ENCODE measurements around the gene STX3. TPM values are rescaled to one million over a fixed set of nuclear protein-coding genes. Genes with fewer than 3 reads are reported as not detected.

The STX3 gene
- total and polyA plus RNA-seq, 2 of the 8 experiments (the other 6 are each of a cell fraction or from before 2014, with no cell fraction given): 50.5 to 56.1 TPM

DNA sequence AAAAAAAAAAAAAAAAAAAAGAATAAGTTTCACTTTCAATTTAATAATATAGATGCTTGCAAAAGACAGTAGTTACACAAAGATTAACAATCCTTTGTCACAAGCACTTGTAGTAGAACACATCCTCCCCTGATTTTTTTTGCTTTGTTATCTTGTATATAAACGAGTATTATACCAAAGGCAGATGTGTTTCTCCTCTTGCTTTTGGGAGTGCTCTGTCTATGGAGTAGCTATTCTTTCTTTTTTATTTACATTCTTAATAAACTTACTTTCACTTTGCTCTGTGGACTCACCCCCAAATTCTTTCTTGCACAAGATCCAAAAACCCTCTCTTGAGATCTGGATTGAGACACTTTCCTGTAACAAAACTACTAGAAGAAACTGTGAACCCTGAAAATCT is 58.8 kb downstream of the STX3 start:
- Histone ChIP-seq H3K27me3 (replicated peaks in 1 of 4; ENCODE audit: control insufficient read depth in 3 of 4, extremely low read depth in 1 of 4, insufficient read depth in 3 of 4, low read length in 3 of 4) (no peaks in the 10 kb centered on the region), H2BK120ac (replicated peaks; ENCODE audit: low read depth, low read length) (no peak overlapping the region), H3K36me3 (ENCODE audit: control insufficient read depth in 2 of 4, insufficient read depth in 4 of 4, low read length in 3 of 4) (no peaks in the 10 kb centered on the region), H3K79me2 (ENCODE audit: control insufficient read depth in 1 of 2, insufficient read depth in 2 of 2, low read length in 2 of 2) (peaks cover 0 to 10% of the 10 kb centered on the region in 2 experiments; a peak in 2 of 4 replicates), H3K27ac (ENCODE audit: low read depth, low read length) (no peak overlapping the region), H3K14ac (ENCODE audit: insufficient read length) (no peak overlapping the region), H3K4me3 (ENCODE audit: extremely low read depth in 1 of 4, insufficient read depth in 2 of 4, low read depth in 3 of 4, low read length in 4 of 4) (peak overlapping the region in 1 of 4 experiments; percentile 63; a peak in 2 of 8 replicates), H3K9me3 (ENCODE audit: insufficient read depth in 2 of 2, low read depth in 1 of 2, low read length in 1 of 2) (no peaks in the 10 kb centered on the region), H3K79me1 (ENCODE audit: low read depth, low read length) (0 out of 2 replicates have a peak, but pooled peaks cover 3% of the 10 kb centered on the region), H2AFZ (ENCODE audit: low read length) (no peak overlapping the region), H2BK15ac (ENCODE audit: low read length) (no peak overlapping the region), H2BK20ac (ENCODE audit: low read length) (no peak overlapping the region), H2BK5ac (ENCODE audit: low read depth, low read length) (no peak overlapping the region), H3K56ac (replicated peaks; ENCODE audit: insufficient read length, low read depth, low read length) (no peak overlapping the region), H4K5ac (ENCODE audit: insufficient read length, low read depth, low read length) (peak overlapping the region; percentile 19), H4K8ac (ENCODE audit: extremely low read depth, insufficient read depth, low read length) (no peak overlapping the region), H3K9ac (replicated peaks in 1 of 4; ENCODE audit: extremely low read depth in 1 of 4, low read depth in 3 of 4, low read length in 3 of 4) (no peak overlapping the region), H4K91ac (replicated peaks; ENCODE audit: insufficient read length, low read length) (no peak overlapping the region), H3K23me2 (ENCODE audit: low read depth, low read length) (0 out of 2 replicates have a peak, but pooled peaks cover 4% of the 10 kb centered on the region), H2BK12ac (ENCODE audit: low read depth, low read length) (no peak overlapping the region), H3K4ac (replicated peaks; ENCODE audit: insufficient read length, low read depth, low read length) (no peak overlapping the region), H3K4me2 (ENCODE audit: insufficient read depth in 1 of 2, low read depth in 2 of 2, low read length in 2 of 2) (peak overlapping the region; percentile 61 to 78; a peak in 3 of 4 replicates), H2AK5ac (ENCODE audit: low read depth, low read length) (no peak overlapping the region), H3K18ac (ENCODE audit: extremely low read depth, low read length) (no peak overlapping the region), H3K23ac (ENCODE audit: insufficient read length) (no peak overlapping the region), H4K20me1 (replicated peaks in 1 of 2; ENCODE audit: control insufficient read depth in 1 of 2, insufficient read depth in 2 of 2, low read length in 2 of 2) (no peaks in the 10 kb centered on the region), H3K4me1 (replicated peaks in 1 of 4; ENCODE audit: control insufficient read depth in 3 of 4, insufficient read depth in 4 of 4, low read length in 3 of 4) (peaks cover 6 to 15% (median 9%) of the 10 kb centered on the region in 4 experiments)
- ChIA-PET CTCF (ENCODE audit: partially characterized antibody) (interaction anchor here (0.8 to 2.9 kb wide), 3 partner anchors 11 to 307 kb away, joined by 3 to 14 read pairs (median 3); no protein-coding TSS in a partner anchor), POLR2A (ENCODE audit: partially characterized antibody) (interaction anchor here (0.6 kb wide), 1 partner anchor 642 kb away, joined by 3 read pairs; the partner anchor contains the start of gene DTX4)
- 81% methylated on average over 1 of the region's 1 CpG; no CpG with 5 or more reads in 1 of the 2 experiments for WGBS, 2 experiments (ENCODE audit: extremely low coverage in 1 of 2, insufficient coverage in 1 of 2, insufficient read length in 1 of 2, insufficient replicate concordance in 2 of 2, low coverage in 1 of 2, low lambda C conversion rate in 2 of 2, missing lambda C conversion rate in 1 of 2)
- DNase-seq (ENCODE audit: low read depth in 1 of 2, low spot score in 2 of 2): no peak
- FAIRE-seq: no peak
- TF ChIP-seq BCL11A (IDR thresholded peaks at IDR 0.05; ENCODE audit: low read depth in 2 of 2, low read length in 2 of 2) (no peak), NRF1 (IDR thresholded peaks at IDR 0.05; ENCODE audit: low read depth, low read length) (no peak), POLR2AphosphoS5 (IDR thresholded peaks at IDR 0.05; ENCODE audit: low read depth, low read length) (no peak), RNF2 (IDR thresholded peaks at IDR 0.05; ENCODE audit: borderline replicate concordance, low read depth, low read length, missing control alignments, poor library complexity, severe bottlenecking) (no peak), ATF2 (IDR thresholded peaks at IDR 0.05; ENCODE audit: low read length) (no peak), GABPA (IDR thresholded peaks at IDR 0.05; ENCODE audit: borderline replicate concordance, insufficient read depth, low read length) (no peak), CEBPB (IDR thresholded peaks at IDR 0.05; ENCODE audit: low read depth, low read length) (no peak), ZNF274 (IDR thresholded peaks at IDR 0.05; ENCODE audit: borderline replicate concordance, extremely low read depth, low read length) (no peak), JUN (IDR thresholded peaks at IDR 0.05; ENCODE audit: low read depth, low read length) (no peak), SP2 (IDR thresholded peaks at IDR 0.05; ENCODE audit: low read length) (no peak), BRCA1 (IDR thresholded peaks at IDR 0.05; ENCODE audit: low read depth, low read length) (no peak), EZH2 (IDR thresholded peaks at IDR 0.05; ENCODE audit: low read depth, low read length, severe bottlenecking) (no peak)

Data from H1 (cell line).